Measurements from ENCODE around the gene WEE2. TPM values are rescaled to one million over a fixed set of nuclear protein-coding genes. Genes with fewer than 3 reads are reported as not detected.

WEE2 gene
- total RNA-seq, 120 experiments from 2014 or later, result 0.11 to 1.2 (median 0.28) TPM; not detected in 62

Other genes starting within 250 kb of the WEE2 start
- gene AGK, start 156.9 kb upstream of the WEE2 start, total RNA-seq, result 10 to 100 TPM; 33.6 to 74.7 (median 51.5) TPM
- gene DENND11, start 6.2 kb upstream of the WEE2 start, total RNA-seq, result 10 to 100 TPM; 39.9 to 93.6 (median 55.5) TPM
- gene SSBP1, start 30.0 kb downstream of the WEE2 start, total RNA-seq, result 10 to 100 TPM; 49.9 to 96.9 (median 80.2) TPM
- gene TAS2R3, start 55.7 kb downstream of the WEE2 start, total RNA-seq, result 10 to 100 TPM in 54 of 120 experiments, 1 to 10 TPM in 66; 4.1 to 20.0 (median 9.7) TPM
- 10 to 100 TPM in 6 of 120 experiments, 1 to 10 TPM in 114; 3.4 to 15.8 (median 7.6) TPM for gene TAS2R4, start 68.3 kb downstream of the WEE2 start, total RNA-seq
- gene TAS2R5, start 81.9 kb downstream of the WEE2 start, total RNA-seq, result 10 to 100 TPM in 10 of 120 experiments, 1 to 10 TPM in 110; 2.9 to 13.6 (median 6.1) TPM
- gene PRSS37, start 133.1 kb downstream of the WEE2 start, total RNA-seq, result not detected
- gene OR9A4, start 208.0 kb downstream of the WEE2 start, total RNA-seq, result 1 to 10 TPM in 8 of 120 experiments, under 1 TPM in 52, not detected in 60; 0.21 to 2.0 (median 0.56) TPM
- gene CLEC5A, start 238.6 kb downstream of the WEE2 start, total RNA-seq, result 1 to 10 TPM in 78 of 120 experiments, under 1 TPM in 37, not detected in 5; 0.16 to 9.4 (median 1.6) TPM

All from dorsolateral prefrontal cortex (tissue), 118 donors.